ENCODE results near the gene BSN.

The BSN gene

GRCh38 chr3:49513494-49514124 is 40.7 kb upstream of the BSN start:
- Histone ChIP-seq H3K36me3 (ENCODE audit: low read length) (peaks cover 2% of the 10 kb centered on the region; the same call in 1 of the 2 replicates), H3K9me3 (ENCODE audit: insufficient read depth, low read length) (no peaks in the 10 kb centered on the region), H3K9ac (ENCODE audit: low read length) (no peak overlapping the region), H4K20me1 (ENCODE audit: low read depth, low read length) (no peaks in the 10 kb centered on the region), H3K4me3 (ENCODE audit: insufficient read depth, low read length, poor library complexity, severe bottlenecking) (no peak overlapping the region), H3F3A (ENCODE audit: insufficient read depth) (no peaks in the 10 kb centered on the region), H3K9me2 (replicated peaks; ENCODE audit: insufficient read depth, low read length) (no peaks in the 10 kb centered on the region), H3K27ac (ENCODE audit: low read depth, low read length) (no peak overlapping the region), H3K4me2 (ENCODE audit: low read depth, low read length, poor library complexity, severe bottlenecking) (no peak overlapping the region), H2AFZ (ENCODE audit: low read depth, low read length, severe bottlenecking) (no peak overlapping the region), H3K79me2 (ENCODE audit: insufficient read depth, low read length) (0 out of 2 replicates have a peak, but pooled peaks cover 7% of the 10 kb centered on the region), H3K27me3 (ENCODE audit: low read length) (no peaks in the 10 kb centered on the region)
- TF ChIP-seq CTCF (IDR thresholded peaks at IDR 0.05; ENCODE audit: insufficient read depth, low read length, poor library complexity, severe bottlenecking): no peak
- TF ChIP-seq EZH2phosphoT487 (conservative IDR thresholded peaks at IDR 0.05; ENCODE audit: low read length): no peak

- no peak overlapping the region for H3K4me2 ChIP-seq (ENCODE audit: low read depth, low read length, poor library complexity, severe bottlenecking)
- H3K27ac ChIP-seq (ENCODE audit: low read depth, low read length): no peak overlapping the region
- no peak overlapping the region for H2AFZ ChIP-seq (ENCODE audit: low read depth, low read length, severe bottlenecking)
- H4K20me1 ChIP-seq (ENCODE audit: low read depth, low read length): no peaks in the 10 kb centered on the region
- H3K79me2 ChIP-seq (ENCODE audit: insufficient read depth, low read length): no peaks in the 10 kb centered on the region
- no peak overlapping the region for H3K9ac ChIP-seq (ENCODE audit: low read length)
- H3K27me3 ChIP-seq (ENCODE audit: low read length): no peaks in the 10 kb centered on the region
- H3K9me3 ChIP-seq (ENCODE audit: insufficient read depth, low read length): no peaks in the 10 kb centered on the region
- no peak overlapping the region for H3K4me3 ChIP-seq (ENCODE audit: insufficient read depth, low read length, poor library complexity, severe bottlenecking)
- peaks cover 2% of the 10 kb centered on the region; the same call in 1 of the 2 replicates for H3K36me3 ChIP-seq (ENCODE audit: low read length)
- no peaks in the 10 kb centered on the region for H3K9me2 ChIP-seq (replicated peaks; ENCODE audit: insufficient read depth, low read length)
- no peak for TF ChIP-seq EZH2phosphoT487 (conservative IDR thresholded peaks at IDR 0.05; ENCODE audit: low read length)
- no peak for TF ChIP-seq CTCF (IDR thresholded peaks at IDR 0.05; ENCODE audit: insufficient read depth, low read length, poor library complexity, severe bottlenecking)
- H3F3A ChIP-seq (ENCODE audit: insufficient read depth): no peaks in the 10 kb centered on the region
Measured at GRCh38 chr3:49518016-49518415, 36.3 kb upstream of the BSN start.

- H3K36me3 ChIP-seq (ENCODE audit: low read length): peaks cover 2% of the 10 kb centered on the region; the same call in 1 of the 2 replicates
- H2AFZ ChIP-seq (ENCODE audit: low read depth, low read length, severe bottlenecking): no peak overlapping the region
- H3K9ac ChIP-seq (ENCODE audit: low read length): no peak overlapping the region
- H4K20me1 ChIP-seq (ENCODE audit: low read depth, low read length): no peaks in the 10 kb centered on the region
- no peaks in the 10 kb centered on the region for H3K27me3 ChIP-seq (ENCODE audit: low read length)
- no peak overlapping the region for H3K27ac ChIP-seq (ENCODE audit: low read depth, low read length)
- no peak overlapping the region for H3K4me3 ChIP-seq (ENCODE audit: insufficient read depth, low read length, poor library complexity, severe bottlenecking)
- no peak overlapping the region for H3K4me2 ChIP-seq (ENCODE audit: low read depth, low read length, poor library complexity, severe bottlenecking)
- H3K79me2 ChIP-seq (ENCODE audit: insufficient read depth, low read length): no peaks in the 10 kb centered on the region
- H3K9me3 ChIP-seq (ENCODE audit: insufficient read depth, low read length): no peaks in the 10 kb centered on the region
- H3K9me2 ChIP-seq (replicated peaks; ENCODE audit: insufficient read depth, low read length): no peaks in the 10 kb centered on the region
- TF ChIP-seq CTCF (IDR thresholded peaks at IDR 0.05; ENCODE audit: insufficient read depth, low read length, poor library complexity, severe bottlenecking) (no peak), EZH2phosphoT487 (conservative IDR thresholded peaks at IDR 0.05; ENCODE audit: low read length) (no peak)
- no peaks in the 10 kb centered on the region for H3F3A ChIP-seq (ENCODE audit: insufficient read depth)
Measured at GRCh38 chr3:49518441-49518840, 35.8 kb upstream of the BSN start.

Measured in SU-DHL-6 (cell line).